SK-N-MC (cell line): Measurements from ENCODE around the gene RIMBP2.

ENCODE experiments used
- EZH2 ChIP-seq: fragments of 200-600 bp; sonication (generic); IDR thresholded peaks from one replicate; pipeline ENCODE4 v1.6.1; 2017; ENCODE audit warnings: antibody characterized with exemption
- FOXP2 ChIP-seq: optimal IDR thresholded peaks from 2 replicates; pipeline ENCODE3; 2011; ENCODE audit warnings: mild to moderate bottlenecking, moderate library complexity; ENCODE audit not compliant: insufficient read depth; ENCODE audit errors: extremely low read length, control extremely low read depth
- POLR2AphosphoS5 ChIP-seq: IDR thresholded peaks from 2 replicates; pipeline ENCODE4 v1.6.1; 2012; ENCODE audit warnings: mild to moderate bottlenecking, low read depth, low read length, borderline replicate concordance

DNA sequence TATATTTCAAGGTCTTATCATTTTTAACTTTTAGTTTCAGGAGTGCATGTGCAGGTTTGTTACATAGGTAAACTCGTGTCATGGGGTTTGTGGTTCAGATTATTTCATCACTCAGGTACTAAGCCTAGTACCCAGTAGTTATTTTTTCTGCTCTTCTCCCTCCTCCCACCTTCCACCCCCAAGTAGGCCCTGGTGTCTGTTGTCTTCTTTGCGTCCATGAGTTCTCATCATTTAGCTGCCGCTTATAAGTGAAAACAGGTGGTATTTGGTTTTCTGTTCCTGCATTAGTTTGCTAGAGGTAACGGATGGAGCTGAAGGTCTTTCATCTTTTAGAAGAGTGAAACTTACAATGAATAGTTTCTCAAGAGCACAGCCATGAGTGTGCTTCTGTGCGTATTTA, 354.0 kb downstream of the RIMBP2 start:
- TF ChIP-seq EZH2 (no peak), POLR2AphosphoS5 (no peak), FOXP2 (no peak)
